HepG2 (cell line): ENCODE measurements around the gene CCL22. TPM values are rescaled to one million over a fixed set of nuclear protein-coding genes. Genes with fewer than 3 reads are reported as not detected.
A peak's percentile ranks its signal among the peaks of the same experiment; 100 is the strongest.

Experiments used
- ATAC-seq: fragments of 200-7000 bp; cut with Tn5 transposase; 3 replicates; pipeline ENCODE4 v1.9.1; 2020; ENCODE audit warnings: mild to moderate bottlenecking, moderate library complexity
- BruUV-seq: library from RNA; stranded (reverse); fragments of 400-500 nt; replicated peaks from 2 replicates; lab custom pipeline; 2021; lab: Mats Ljungman, UMichigan
- CTCF ChIA-PET: fragments of 300-600 bp; formaldehyde crosslinking; extraction: SDS; loops from one replicate; lab custom pipeline; 2021; ENCODE audit warnings: low total read pairs, inconsistent platforms, low intra/inter-chr PET ratio; lab: Yijun Ruan, JAX
- POLR2A ChIA-PET: fragments of 350-600 bp; sonication (Branson Sonifier 250); formaldehyde crosslinking; loops from one replicate; lab custom pipeline; 2020; ENCODE audit warnings: antibody characterized with exemption, inconsistent platforms; lab: Yijun Ruan, JAX
- DNase-seq: peaks from one replicate; pipeline ENCODE4 v3.0.0-alpha.2; 2015; ENCODE audit warnings: low spot score
- FAIRE-seq: peaks from 3 replicates; lab custom pipeline; 2011; peaks lifted over from hg19 to GRCh38; lab: Jason Lieb, UNC
- H2AFZ ChIP-seq: one replicate; pipeline ENCODE4 v1.6.1; 2011; ENCODE audit warnings: low read length, inconsistent platforms
- H3K27ac ChIP-seq: fragments of 300-600 bp; 3 replicates; pipeline ENCODE4 v1.8.0; 2011; ENCODE audit warnings: mixed run types, mild to moderate bottlenecking, mixed read lengths, low read length, inconsistent platforms; ENCODE audit not compliant: insufficient read depth; ENCODE audit errors: extremely low read length
- H3K27me3 ChIP-seq, 2 experiments: fragments of 200-600 bp in 1 of 2; 2 replicates in 1 of 2; 3 replicates in 1 of 2; pipeline versions ENCODE4 v1.6.0 to v1.8.0; 2011; ENCODE audit warnings: low read length in 2 of 2, mild to moderate bottlenecking in 2 of 2, moderate library complexity in 2 of 2, inconsistent platforms in 1 of 2; ENCODE audit not compliant: insufficient read depth in 2 of 2, control insufficient read depth in 1 of 2
- H3K36me3 ChIP-seq, 2 experiments: fragments of 200-600 bp in 1 of 2; replicated peaks in 1 of 2; 2 replicates in 1 of 2; 3 replicates in 1 of 2; pipeline versions ENCODE4 v1.5.1 to v1.8.0; 2011; ENCODE audit warnings: low read length in 2 of 2, inconsistent platforms in 1 of 2; ENCODE audit not compliant: insufficient read depth in 2 of 2, control insufficient read depth in 1 of 2
- H3K4me1 ChIP-seq: 2 replicates; pipeline ENCODE4 v1.5.1; 2012; ENCODE audit warnings: low read length, inconsistent platforms; ENCODE audit not compliant: insufficient read depth
- H3K4me2 ChIP-seq: 2 replicates; pipeline ENCODE4 v1.6.0; 2011; ENCODE audit warnings: low read depth, low read length, inconsistent platforms
- H3K4me3 ChIP-seq, 3 experiments: fragments of 200-600 bp in 1 of 3; sonication (generic), shearing (Covaris generic) in 1 of 3; replicated peaks in 1 of 3; 2 replicates each; pipeline ENCODE4 v1.5.1; 2011 to 2016; ENCODE audit warnings: low read length in 3 of 3, inconsistent platforms in 2 of 3, low read depth in 2 of 3, mild to moderate bottlenecking in 2 of 3, control low read depth in 1 of 3, mixed read lengths in 1 of 3; ENCODE audit not compliant: insufficient read depth in 1 of 3
- H3K79me2 ChIP-seq: one replicate; pipeline ENCODE4 v1.6.1; 2011; ENCODE audit warnings: low read length, inconsistent platforms; ENCODE audit not compliant: insufficient read depth
- H3K9ac ChIP-seq: 2 replicates; pipeline ENCODE4 v1.6.0; 2011; ENCODE audit warnings: mild to moderate bottlenecking, low read depth, low read length, inconsistent platforms; ENCODE audit not compliant: insufficient read depth
- H3K9me3 ChIP-seq: 2 replicates; pipeline ENCODE4 v1.5.1; 2012; ENCODE audit warnings: mild to moderate bottlenecking, low read length
- H4K20me1 ChIP-seq: 2 replicates; pipeline ENCODE4 v1.6.0; 2011; ENCODE audit warnings: inconsistent platforms, mild to moderate bottlenecking, low read length, moderate library complexity; ENCODE audit not compliant: insufficient read depth
- ATM ChIP-seq: fragments of 450-650 bp; IDR thresholded peaks from 2 replicates; pipeline ENCODE4 v1.7.1; 2017; ENCODE audit warnings: mild to moderate bottlenecking, borderline replicate concordance
- HNF1B ChIP-seq: sonication (generic); formaldehyde crosslinking; IDR thresholded peaks from 2 replicates; pipeline ENCODE4 v1.5.1; 2020; ENCODE audit warnings: mild to moderate bottlenecking, moderate library complexity, missing genetic modification reagents
- HNRNPL ChIP-seq: fragments of 200-400 bp; formaldehyde crosslinking; IDR thresholded peaks from 2 replicates; pipeline ENCODE4 v1.6.1; 2017; ENCODE audit warnings: mild to moderate bottlenecking, low read depth, low read length
- LBX2 ChIP-seq: sonication (generic); formaldehyde crosslinking; IDR thresholded peaks from 2 replicates; pipeline ENCODE4 v1.5.0; 2020; ENCODE audit warnings: missing genetic modification reagents, mild to moderate bottlenecking, borderline replicate concordance
- NBN ChIP-seq: fragments of 450-650 bp; conservative IDR thresholded peaks from 2 replicates; pipeline ENCODE4 v1.6.1; 2017
- NFE2L2 ChIP-seq: fragments of 150-350 bp; IDR thresholded peaks from 2 replicates; pipeline ENCODE4 v1.6.1; 2014; ENCODE audit warnings: low read length
- ONECUT2 ChIP-seq: sonication (generic); formaldehyde crosslinking; IDR thresholded peaks from 2 replicates; pipeline ENCODE4 v1.4.0; 2020; ENCODE audit warnings: missing genetic modification reagents
- RAD51 ChIP-seq: fragments of 450-650 bp; IDR thresholded peaks from 2 replicates; pipeline ENCODE4 v1.6.1; 2016; ENCODE audit warnings: borderline replicate concordance
- RFXANK ChIP-seq: IDR thresholded peaks from 2 replicates; pipeline ENCODE4 v1.6.1; 2016
- ZNF12 ChIP-seq: sonication (generic); formaldehyde crosslinking; IDR thresholded peaks from 2 replicates; pipeline ENCODE4 v1.5.0; 2020; ENCODE audit warnings: missing genetic modification reagents
- ZNF292 ChIP-seq: sonication (generic); formaldehyde crosslinking; IDR thresholded peaks from 2 replicates; pipeline ENCODE4 v1.8.1; 2022; ENCODE audit warnings: mild to moderate bottlenecking, low read depth, missing genetic modification reagents, borderline replicate concordance
- ZNF737 ChIP-seq: sonication (generic); formaldehyde crosslinking; IDR thresholded peaks from 2 replicates; pipeline ENCODE4 v1.5.0; 2020; ENCODE audit warnings: missing genetic modification reagents, mild to moderate bottlenecking, borderline replicate concordance
- ZNF780A ChIP-seq: sonication (generic); formaldehyde crosslinking; IDR thresholded peaks from 2 replicates; pipeline ENCODE4 v1.8.0; 2022; ENCODE audit warnings: mild to moderate bottlenecking, missing genetic modification reagents, moderate library complexity
- WGBS: methylation state at CpG from one replicate; pipeline ENCODE4 v1.1.6; 2017; ENCODE audit warnings: low lambda C conversion rate; 5-methylcytosine and 5-hydroxymethylcytosine counted together
- in situ Hi-C: cut with HindIII; loops from 2 replicates; pipeline ENCODE4 v1.10.0; 2017; ENCODE audit warnings: low pct_unique_long_range_greater_than_20kb; ENCODE audit not compliant: extremely low pct_ligation_motif_present
- intact Hi-C: fragments of 100-400 bp; cut with micrococcal nuclease; formaldehyde crosslinking; loops from one replicate; pipeline ENCODE4 v1.10.0; 2022; ENCODE audit not compliant: unreplicated experiment
- polyA plus RNA-seq, 8 experiments: library from polyadenylated mRNA; depleted of rRNA in 3 of 8; stranded (reverse) in 7 of 8; unstranded in 1 of 8; fragments of >200 nt; fragmentation: Illumina TruSeq in 4 of 8; extraction: Trizol in 4 of 8; gene quantifications; 2 replicates each; pipeline versions ENCODE4 v1.2.1 to v1.2.3, GENCODE V29; 2011 to 2016; ENCODE audit warnings: low read depth in 4 of 8, missing spikeins in 1 of 8, mixed read lengths in 1 of 8; ENCODE audit not compliant: insufficient read depth in 1 of 8
- total RNA-seq, 5 experiments: library from RNA; depleted of rRNA; stranded (reverse); fragments of >200 nt; fragmentation: Illumina TruSeq; extraction: Trizol; gene quantifications; 2 replicates each; pipeline ENCODE4 v1.2.3, GENCODE V29; 2016; ENCODE audit warnings: low read depth in 1 of 5
- TF ChIP-seq, protein P1 (sequence below): sonication (generic); formaldehyde crosslinking; IDR thresholded peaks from 2 replicates; pipeline ENCODE4 v1.9.0; 2021; ENCODE audit warnings: mild to moderate bottlenecking, missing genetic modification reagents
- TF ChIP-seq, protein P2 (sequence below): fragments of 450-650 bp; IDR thresholded peaks from 2 replicates; pipeline ENCODE4 v1.6.1; 2017

Gene CCL22
- total and polyA plus RNA-seq, 2 of the 13 experiments (the other 11 are each of a cell fraction or from before 2014, with no cell fraction given), result not detected

- BruUV-seq, result no TSS peak
- no peak for ATAC-seq
- CTCF ChIA-PET, result no interaction called here
- Histone ChIP-seq H3K9me3 (no peaks in the 10 kb centered on the region), H2AFZ (no peak overlapping the region), H3K36me3 (no peaks in the 10 kb centered on the region), H3K9ac (no peak overlapping the region), H3K27ac (no peak overlapping the region), H4K20me1 (no peaks in the 10 kb centered on the region), H3K4me3 (no peak overlapping the region), H3K4me1 (peaks cover 48% of the 10 kb centered on the region), H3K4me2 (no peak overlapping the region), H3K79me2 (no peaks in the 10 kb centered on the region), H3K27me3 (peaks cover 4 to 12% of the 10 kb centered on the region in 2 experiments; a peak in 4 of 5 replicates)
- in situ Hi-C loops, result no loop called here
- intact Hi-C loops, result no loop called here
- DNase-seq, result no peak
- FAIRE-seq, result peak; percentile 30
- 41% methylated on average over 7 of the region's 7 CpGs for WGBS
- POLR2A ChIA-PET, result no interaction called here
- no peak for TF ChIP-seq HNF1B (CRISPR knock-in tag)
- TF ChIP-seq ZNF780A, result 0 out of 2 replicates have a peak, but pooled peaks have one; percentile 25
- no peak for TF ChIP-seq LBX2 (CRISPR knock-in tag)
- TF ChIP-seq, protein P1, sequence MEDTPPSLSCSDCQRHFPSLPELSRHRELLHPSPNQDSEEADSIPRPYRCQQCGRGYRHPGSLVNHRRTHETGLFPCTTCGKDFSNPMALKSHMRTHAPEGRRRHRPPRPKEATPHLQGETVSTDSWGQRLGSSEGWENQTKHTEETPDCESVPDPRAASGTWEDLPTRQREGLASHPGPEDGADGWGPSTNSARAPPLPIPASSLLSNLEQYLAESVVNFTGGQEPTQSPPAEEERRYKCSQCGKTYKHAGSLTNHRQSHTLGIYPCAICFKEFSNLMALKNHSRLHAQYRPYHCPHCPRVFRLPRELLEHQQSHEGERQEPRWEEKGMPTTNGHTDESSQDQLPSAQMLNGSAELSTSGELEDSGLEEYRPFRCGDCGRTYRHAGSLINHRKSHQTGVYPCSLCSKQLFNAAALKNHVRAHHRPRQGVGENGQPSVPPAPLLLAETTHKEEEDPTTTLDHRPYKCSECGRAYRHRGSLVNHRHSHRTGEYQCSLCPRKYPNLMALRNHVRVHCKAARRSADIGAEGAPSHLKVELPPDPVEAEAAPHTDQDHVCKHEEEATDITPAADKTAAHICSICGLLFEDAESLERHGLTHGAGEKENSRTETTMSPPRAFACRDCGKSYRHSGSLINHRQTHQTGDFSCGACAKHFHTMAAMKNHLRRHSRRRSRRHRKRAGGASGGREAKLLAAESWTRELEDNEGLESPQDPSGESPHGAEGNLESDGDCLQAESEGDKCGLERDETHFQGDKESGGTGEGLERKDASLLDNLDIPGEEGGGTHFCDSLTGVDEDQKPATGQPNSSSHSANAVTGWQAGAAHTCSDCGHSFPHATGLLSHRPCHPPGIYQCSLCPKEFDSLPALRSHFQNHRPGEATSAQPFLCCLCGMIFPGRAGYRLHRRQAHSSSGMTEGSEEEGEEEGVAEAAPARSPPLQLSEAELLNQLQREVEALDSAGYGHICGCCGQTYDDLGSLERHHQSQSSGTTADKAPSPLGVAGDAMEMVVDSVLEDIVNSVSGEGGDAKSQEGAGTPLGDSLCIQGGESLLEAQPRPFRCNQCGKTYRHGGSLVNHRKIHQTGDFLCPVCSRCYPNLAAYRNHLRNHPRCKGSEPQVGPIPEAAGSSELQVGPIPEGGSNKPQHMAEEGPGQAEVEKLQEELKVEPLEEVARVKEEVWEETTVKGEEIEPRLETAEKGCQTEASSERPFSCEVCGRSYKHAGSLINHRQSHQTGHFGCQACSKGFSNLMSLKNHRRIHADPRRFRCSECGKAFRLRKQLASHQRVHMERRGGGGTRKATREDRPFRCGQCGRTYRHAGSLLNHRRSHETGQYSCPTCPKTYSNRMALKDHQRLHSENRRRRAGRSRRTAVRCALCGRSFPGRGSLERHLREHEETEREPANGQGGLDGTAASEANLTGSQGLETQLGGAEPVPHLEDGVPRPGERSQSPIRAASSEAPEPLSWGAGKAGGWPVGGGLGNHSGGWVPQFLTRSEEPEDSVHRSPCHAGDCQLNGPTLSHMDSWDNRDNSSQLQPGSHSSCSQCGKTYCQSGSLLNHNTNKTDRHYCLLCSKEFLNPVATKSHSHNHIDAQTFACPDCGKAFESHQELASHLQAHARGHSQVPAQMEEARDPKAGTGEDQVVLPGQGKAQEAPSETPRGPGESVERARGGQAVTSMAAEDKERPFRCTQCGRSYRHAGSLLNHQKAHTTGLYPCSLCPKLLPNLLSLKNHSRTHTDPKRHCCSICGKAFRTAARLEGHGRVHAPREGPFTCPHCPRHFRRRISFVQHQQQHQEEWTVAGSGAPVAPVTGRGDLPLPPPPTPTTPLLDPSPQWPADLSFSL (CRISPR knock-in tag), result peak; percentile 42; the same call in 1 of the 2 replicates
- TF ChIP-seq RFXANK (CRISPR knock-in tag), result no peak
- TF ChIP-seq ONECUT2 (CRISPR knock-in tag), result no peak
- TF ChIP-seq HNRNPL, result no peak
- TF ChIP-seq ATM, result peak; percentile 13; the same call in 1 of the 2 replicates
- TF ChIP-seq ZNF12 (CRISPR knock-in tag), result no peak
- no peak for TF ChIP-seq ZNF292 (CRISPR knock-in tag)
- TF ChIP-seq NBN, result peak; percentile 87
- TF ChIP-seq RAD51, result 0 out of 2 replicates have a peak, but pooled peaks have one; percentile 31
- no peak for TF ChIP-seq ZNF737
- TF ChIP-seq NFE2L2, result no peak
- TF ChIP-seq, protein P2, sequence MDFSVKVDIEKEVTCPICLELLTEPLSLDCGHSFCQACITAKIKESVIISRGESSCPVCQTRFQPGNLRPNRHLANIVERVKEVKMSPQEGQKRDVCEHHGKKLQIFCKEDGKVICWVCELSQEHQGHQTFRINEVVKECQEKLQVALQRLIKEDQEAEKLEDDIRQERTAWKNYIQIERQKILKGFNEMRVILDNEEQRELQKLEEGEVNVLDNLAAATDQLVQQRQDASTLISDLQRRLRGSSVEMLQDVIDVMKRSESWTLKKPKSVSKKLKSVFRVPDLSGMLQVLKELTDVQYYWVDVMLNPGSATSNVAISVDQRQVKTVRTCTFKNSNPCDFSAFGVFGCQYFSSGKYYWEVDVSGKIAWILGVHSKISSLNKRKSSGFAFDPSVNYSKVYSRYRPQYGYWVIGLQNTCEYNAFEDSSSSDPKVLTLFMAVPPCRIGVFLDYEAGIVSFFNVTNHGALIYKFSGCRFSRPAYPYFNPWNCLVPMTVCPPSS, result 0 out of 2 replicates have a peak, but pooled peaks have one; percentile 11
Observed at GRCh38 chr16:57388359-57389086, 29.9 kb downstream of the CCL22 start.
